Suprapubic skin (tissue), 3 donors: ENCODE data around the gene SIRT7.

ENCODE experiments used
- CTCF ChIP-seq, 2 donors: fragments of 200-600 bp in 1 of 2; fragments of 450-650 bp in 1 of 2; sonication (generic) in 1 of 2; IDR thresholded peaks; one replicate each; pipeline ENCODE4 v1.5.1; 2016 to 2019; ENCODE audit warnings: antibody characterized with exemption in 2 of 2, mild to moderate bottlenecking in 1 of 2, moderate library complexity in 1 of 2
- POLR2AphosphoS5 ChIP-seq, 3 donors: sonication (generic); formaldehyde crosslinking; IDR thresholded peaks; one replicate each; pipeline ENCODE4 v1.6.1; 2017; ENCODE audit warnings: antibody characterized with exemption in 3 of 3

GRCh38 chr17:81905424-81905875 lies 12.5 kb downstream of the SIRT7 start:
- no peak for TF ChIP-seq CTCF (IDR thresholded peaks at IDR 0.05)
- no peak for TF ChIP-seq POLR2AphosphoS5 (IDR thresholded peaks at IDR 0.05)
